Smooth muscle cell (in vitro differentiated cells): ENCODE measurements around the gene SMOC1. TPM values are rescaled to one million over a fixed set of nuclear protein-coding genes. Genes with fewer than 3 reads are reported as not detected.

ENCODE experiments used
- DNase-seq: peaks from one replicate; lab custom pipeline; 2025; ENCODE audit not compliant: unreplicated experiment; lab: John Stamatoyannopoulos, UW
- H2AFZ ChIP-seq: fragments of 200-600 bp; sonication (generic); 2 replicates; pipeline ENCODE4 v1.6.0; 2016; ENCODE audit warnings: antibody characterized with exemption, low read depth, mild to moderate bottlenecking
- H3F3A ChIP-seq: fragments of 200-600 bp; sonication (generic); 2 replicates; pipeline ENCODE4 v1.6.0; 2017; ENCODE audit warnings: antibody characterized with exemption, low read depth
- H3K27ac ChIP-seq: fragments of 200-600 bp; sonication (generic); 2 replicates; pipeline ENCODE4 v1.5.1; 2016; ENCODE audit warnings: low read depth, mild to moderate bottlenecking
- H3K27me3 ChIP-seq: fragments of 200-600 bp; sonication (generic); 2 replicates; pipeline ENCODE4 v1.6.1; 2016; ENCODE audit warnings: low read depth, mild to moderate bottlenecking
- H3K36me3 ChIP-seq: fragments of 200-600 bp; sonication (generic); 2 replicates; pipeline ENCODE4 v1.5.1; 2016; ENCODE audit warnings: low read depth
- H3K4me1 ChIP-seq: fragments of 200-600 bp; sonication (generic); 2 replicates; pipeline ENCODE4 v1.5.1; 2016; ENCODE audit warnings: low read depth
- H3K4me2 ChIP-seq: fragments of 200-600 bp; sonication (generic); 2 replicates; pipeline ENCODE4 v1.6.0; 2016; ENCODE audit warnings: mild to moderate bottlenecking
- H3K4me3 ChIP-seq: fragments of 200-600 bp; sonication (generic); 2 replicates; pipeline ENCODE4 v1.5.1; 2016; ENCODE audit warnings: mild to moderate bottlenecking
- H3K79me2 ChIP-seq: fragments of 200-600 bp; sonication (generic); 2 replicates; pipeline ENCODE4 v1.6.0; 2016; ENCODE audit warnings: low read depth, mild to moderate bottlenecking
- H3K9ac ChIP-seq: fragments of 200-600 bp; sonication (generic); 2 replicates; pipeline ENCODE4 v1.6.0; 2016; ENCODE audit warnings: low read depth
- H3K9me3 ChIP-seq: fragments of 200-600 bp; sonication (generic); replicated peaks from 2 replicates; pipeline ENCODE4 v1.5.1; 2016; ENCODE audit warnings: low read depth
- H4K20me1 ChIP-seq: fragments of 200-600 bp; sonication (generic); 2 replicates; pipeline ENCODE4 v1.6.0; 2016; ENCODE audit warnings: low read depth
- CTCF ChIP-seq: fragments of 200-600 bp; sonication (generic); IDR thresholded peaks from 2 replicates; pipeline ENCODE4 v1.5.1; 2017; ENCODE audit warnings: borderline replicate concordance, mild to moderate bottlenecking, antibody characterized with exemption; ENCODE audit not compliant: insufficient read depth, poor library complexity, severe bottlenecking
- WGBS: methylation state at CpG from one replicate; pipeline ENCODE4 v1.1.7; 2016; ENCODE audit warnings: low lambda C conversion rate; 5-methylcytosine and 5-hydroxymethylcytosine counted together
- polyA plus RNA-seq: library from polyadenylated mRNA; unstranded; fragments of >200 nt; fragmentation: Nextera tagmentation; extraction: Ambion mirVana; gene quantifications from 2 replicates; pipeline ENCODE4 v1.2.1, GENCODE V29; 2016
- total RNA-seq: library from RNA; depleted of rRNA; stranded (reverse); fragments of >200 nt; gene quantifications from 2 replicates; pipeline ENCODE4 v1.2.3, GENCODE V29; 2014

SMOC1 gene
- total and polyA plus RNA-seq, 2 experiments from 2014 or later: 1.6 to 6.3 TPM

- DNase-seq: no peak
- no peaks in the 10 kb centered on the region for H3K4me1 ChIP-seq
- peaks cover 33% of the 10 kb centered on the region for H3K27me3 ChIP-seq
- H2AFZ ChIP-seq: no peak overlapping the region
- H3K36me3 ChIP-seq: no peaks in the 10 kb centered on the region
- H3K4me2 ChIP-seq: no peak overlapping the region
- no peak overlapping the region for H3K4me3 ChIP-seq
- no peaks in the 10 kb centered on the region for H3K9me3 ChIP-seq
- H4K20me1 ChIP-seq: no peaks in the 10 kb centered on the region
- TF ChIP-seq CTCF: no peak
- no peaks in the 10 kb centered on the region for H3F3A ChIP-seq
- H3K79me2 ChIP-seq: no peaks in the 10 kb centered on the region
- H3K9ac ChIP-seq: no peak overlapping the region
- H3K27ac ChIP-seq: no peak overlapping the region
These were observed 199.1 kb downstream of the SMOC1 start for GRCh38 chr14:70078329-70078728.

GRCh38 chr14:70080076-70080475 lies 200.9 kb downstream of the SMOC1 start:
- Histone ChIP-seq H3K4me1 (no peaks in the 10 kb centered on the region), H2AFZ (no peak overlapping the region), H3K4me2 (no peak overlapping the region), H3K9me3 (no peaks in the 10 kb centered on the region), H3K4me3 (no peak overlapping the region), H3K79me2 (no peaks in the 10 kb centered on the region), H3K36me3 (no peaks in the 10 kb centered on the region), H4K20me1 (no peaks in the 10 kb centered on the region), H3K27ac (no peak overlapping the region), H3K27me3 (peaks cover 43% of the 10 kb centered on the region), H3K9ac (no peak overlapping the region), H3F3A (no peaks in the 10 kb centered on the region)
- TF ChIP-seq CTCF: no peak
- DNase-seq: no peak
- 91% methylated on average over 6 of the region's 6 CpGs for WGBS

Other genes with a start within 250 kb of the SMOC1 start
- 197 and 246 TPM in 2 replicates for gene SRSF5, start 112.3 kb upstream of the SMOC1 start, total RNA-seq
- 201 and 300 TPM in 2 replicates for gene SRSF5, start 112.3 kb upstream of the SMOC1 start, polyA plus RNA-seq
- 0.58 TPM in 1 of 2 replicates, not detected in the other for gene SLC10A1, start 82.2 kb upstream of the SMOC1 start, total RNA-seq
- gene SLC10A1, start 82.2 kb upstream of the SMOC1 start, polyA plus RNA-seq: 0.10 and 0.27 TPM in 2 replicates